HG02759 (cell line): Measurements from ENCODE around the gene TBC1D3K.
"Not testable (repeated sequence)": the region's sequence is repeated elsewhere in the genome, so short reads cannot be mapped to it uniquely, and the experiment has no call there.

Source experiments
- ATAC-seq: cut with Tn5 transposase; IDR thresholded peaks from one replicate; pipeline ENCODE4 v1.9.1; 2021; ENCODE audit warnings: mild to moderate bottlenecking, moderate library complexity; ENCODE audit not compliant: unreplicated experiment

The TBC1D3K gene

GRCh38 chr17:37924115-37924514 lies at the start of gene TBC1D3K:
TBC1D3K (plus strand) TSS chr17:37924415; CDS start chr17:37926000, 1,585 bp downstream.
- ATAC-seq, result not testable (repeated sequence)

GRCh38 chr17:37884516-37884915 lies 39.7 kb upstream of the TBC1D3K start:
- ATAC-seq, result no peak

GRCh38 chr17:37885136-37885535 lies 39.1 kb upstream of the TBC1D3K start:
- no peak for ATAC-seq

- no peak for ATAC-seq
These were observed 35.3 kb upstream of the TBC1D3K start for GRCh38 chr17:37888881-37889280.

GRCh38 chr17:37896961-37897360 lies 27.3 kb upstream of the TBC1D3K start:
- not testable (repeated sequence) for ATAC-seq
